HCEC 1CT (cell line): ENCODE measurements around the gene PKLR.
"Not testable (repeated sequence)": the region's sequence is repeated elsewhere in the genome, so short reads cannot be mapped to it uniquely, and the experiment has no call there.

Experiments used
- DNase-seq: peaks from one replicate; pipeline ENCODE4 v3.0.0-alpha.2; 2017

Gene PKLR

DNA sequence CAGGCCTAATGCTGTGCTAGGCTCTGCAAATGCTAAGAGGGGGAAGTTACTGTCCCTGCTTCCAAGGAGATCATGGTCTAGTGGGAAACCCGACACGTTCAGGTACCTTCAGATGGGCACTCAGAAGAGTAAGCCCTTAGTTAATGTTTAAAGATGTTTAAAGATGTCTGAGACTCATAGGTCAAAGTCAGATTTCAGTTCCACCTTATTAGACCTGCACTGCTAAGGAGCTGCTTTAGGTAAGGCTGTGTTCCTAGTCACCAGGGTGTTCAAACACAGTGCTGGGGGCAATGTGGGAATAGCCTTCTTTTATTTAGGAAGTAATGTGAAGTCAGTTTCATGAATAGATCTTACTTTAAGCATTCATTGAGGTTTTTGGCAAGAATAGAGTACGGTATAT is 15.7 kb upstream of the PKLR start:
- no peak for DNase-seq

DNA sequence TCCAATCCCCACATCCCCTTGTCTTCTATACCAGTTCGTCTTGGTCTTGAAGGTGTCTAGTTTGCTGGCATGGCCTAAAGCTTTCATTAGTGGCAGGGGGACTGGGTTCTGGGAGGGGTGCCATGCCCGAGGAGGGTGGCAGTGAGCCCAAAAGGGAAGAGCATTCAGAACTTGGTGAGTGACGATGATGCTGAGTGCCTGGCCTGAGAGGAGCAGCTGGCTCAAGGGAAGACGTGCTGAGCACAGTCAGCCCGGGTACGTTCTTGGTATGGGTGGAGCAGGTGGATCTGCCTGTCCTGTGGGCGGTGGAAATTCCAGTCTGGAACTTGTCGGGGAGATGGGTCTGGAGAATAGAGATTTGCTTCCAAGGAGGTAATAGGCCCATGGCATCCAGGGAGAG is 12.0 kb upstream of the PKLR start:
- no peak for DNase-seq

DNA sequence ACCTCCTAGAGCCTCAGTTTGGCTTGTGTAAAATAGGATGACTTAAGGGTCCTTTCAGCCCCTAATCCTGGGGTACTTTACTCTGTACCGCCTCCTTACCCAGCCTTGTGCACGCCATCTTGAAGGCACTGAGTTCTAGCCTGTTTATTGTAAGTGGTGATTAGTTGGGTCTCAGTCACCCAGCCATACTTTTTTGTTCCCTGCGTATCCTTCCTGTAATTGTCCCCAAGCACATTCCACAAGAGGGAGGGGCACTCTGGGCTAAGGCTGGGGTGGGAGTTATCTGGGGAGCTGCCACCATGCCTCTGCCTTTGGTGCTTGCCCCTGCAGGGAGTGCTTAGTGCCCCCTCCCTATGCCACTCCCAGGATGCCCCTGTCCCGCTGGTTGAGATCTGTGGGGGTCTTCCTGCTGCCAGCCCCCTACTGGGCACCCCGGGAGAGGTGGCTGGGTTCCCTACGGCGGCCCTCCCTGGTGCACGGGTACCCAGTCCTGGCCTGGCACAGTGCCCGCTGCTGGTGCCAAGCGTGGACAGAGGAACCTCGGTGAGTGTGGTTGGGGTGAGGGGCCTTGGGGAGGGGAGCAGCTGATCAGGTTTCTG is 8.3 kb upstream of the PKLR start:
- DNase-seq: peak; percentile 23

DNA sequence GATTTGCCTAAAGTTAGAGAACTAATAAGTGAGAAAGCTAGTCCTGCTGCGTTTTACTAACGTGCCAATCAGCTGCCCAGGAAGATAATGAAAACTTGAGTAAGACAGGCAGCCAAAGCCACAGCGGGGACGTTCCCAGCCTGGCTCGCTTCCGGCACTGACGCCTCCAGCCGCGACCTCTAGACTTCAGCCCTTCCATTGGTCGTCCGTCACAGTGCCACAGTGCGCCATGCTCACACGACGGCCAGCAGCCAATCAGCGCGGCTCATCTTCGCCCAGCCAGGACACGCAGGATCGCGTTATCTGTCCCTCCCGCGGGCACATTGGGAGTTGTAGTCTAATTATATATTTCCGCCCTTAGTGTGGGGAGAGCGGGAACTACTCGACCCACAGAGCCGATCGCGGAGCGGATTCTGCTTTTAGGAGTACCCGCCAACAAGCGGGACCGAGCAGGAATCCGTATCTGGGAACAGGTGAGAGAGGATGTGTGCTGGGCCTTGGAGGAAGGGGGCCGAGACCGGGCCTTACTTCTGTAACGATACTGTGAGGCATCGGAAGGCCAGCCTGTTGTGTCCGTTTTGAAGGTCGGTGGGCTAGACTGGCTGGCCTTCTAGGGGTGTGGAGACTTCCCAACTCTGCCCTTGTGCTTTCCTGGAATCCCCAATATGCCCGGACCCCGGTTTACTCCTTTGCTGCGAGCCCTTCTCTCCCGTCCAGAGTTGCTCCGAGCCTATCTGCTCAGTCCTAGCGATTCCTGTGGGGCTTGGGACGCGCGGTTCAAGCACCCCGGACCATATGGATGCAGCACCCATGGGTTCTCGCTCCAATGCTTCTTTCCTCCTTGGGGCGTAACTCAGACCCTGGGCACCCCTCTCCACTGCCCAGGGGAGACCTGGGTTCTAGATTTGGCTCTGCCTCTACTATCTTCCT is 7.5 kb upstream of the PKLR start, which contains the start of gene FDPS:
Gene FDPS (plus strand): TSS at position 374 of the 930 bp plus-strand sequence. CDS start 924 bp downstream, outside the sequence.
- peak; percentile 100 for DNase-seq

DNA sequence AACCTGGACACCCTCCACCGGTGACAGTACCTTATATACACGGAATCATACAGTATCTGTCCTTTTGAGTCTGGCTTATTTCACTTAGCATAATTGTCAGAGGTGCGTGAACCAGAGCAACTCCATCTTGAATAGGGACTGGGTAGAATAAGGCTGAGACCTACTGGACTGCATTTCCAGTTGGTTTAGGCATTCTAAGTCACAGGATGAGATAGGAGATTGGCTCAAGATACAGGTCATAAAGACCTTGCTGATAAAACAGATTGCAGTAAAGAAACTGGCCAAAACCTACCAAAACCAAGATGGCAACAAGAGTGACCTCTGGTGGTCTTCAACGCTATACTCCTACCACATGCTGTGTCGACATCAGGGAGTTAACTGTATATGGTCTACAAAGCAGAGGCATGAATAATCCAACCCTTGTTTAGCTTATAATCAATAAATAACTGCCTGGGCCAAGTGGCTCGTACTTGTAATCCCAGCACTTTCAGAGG is 6.1 kb upstream of the PKLR start:
- DNase-seq: peak; percentile 58

DNA sequence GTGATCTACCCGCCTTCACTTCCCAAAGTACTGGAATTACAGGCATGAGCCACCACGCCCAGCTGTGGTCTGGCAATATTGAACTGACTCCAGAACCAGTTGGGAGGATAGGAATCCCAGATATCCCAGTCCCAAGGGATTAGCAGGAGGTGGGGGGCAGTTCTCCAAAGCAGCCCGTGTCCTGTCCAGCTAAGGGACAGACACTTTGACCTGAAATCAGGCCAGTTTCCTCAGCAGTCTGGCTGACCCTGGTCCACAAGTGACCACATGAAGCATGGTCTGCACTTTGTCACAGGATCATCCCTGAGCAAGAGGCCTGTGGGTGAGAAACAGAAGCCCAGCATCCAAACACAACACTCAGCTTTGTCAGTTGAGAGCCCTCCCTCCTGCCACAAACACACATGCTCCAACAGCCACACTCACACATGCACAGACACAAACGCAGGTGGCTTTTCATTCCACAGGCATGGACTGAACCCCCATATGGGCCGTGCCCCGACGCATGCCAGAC is 4.7 kb upstream of the PKLR start:
- DNase-seq: no peak

DNA sequence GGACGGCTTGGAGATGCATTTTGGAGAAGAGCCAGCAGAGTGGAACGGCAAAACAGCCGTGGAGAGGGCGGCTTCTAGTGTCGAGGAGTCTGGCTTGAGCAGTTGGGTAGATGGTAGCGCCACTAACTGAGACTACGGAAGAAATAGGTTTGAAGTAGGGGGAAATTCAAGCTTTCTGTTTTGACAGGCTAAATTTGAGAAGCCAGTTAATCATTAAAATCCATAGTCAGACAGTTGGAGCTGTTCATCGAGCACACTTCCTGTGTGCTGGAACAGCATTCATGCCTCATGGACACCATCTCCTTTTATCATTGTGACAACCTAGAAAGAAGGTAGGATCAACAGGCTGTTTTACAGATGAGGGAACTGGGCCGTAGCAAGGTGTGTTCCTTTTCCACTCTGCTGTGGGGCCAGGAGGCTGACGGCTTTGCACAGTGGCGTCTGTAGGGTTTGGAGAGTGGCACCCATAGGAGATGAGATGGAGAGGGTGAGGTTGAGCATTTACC is 3.4 kb upstream of the PKLR start:
- DNase-seq: no peak

DNA sequence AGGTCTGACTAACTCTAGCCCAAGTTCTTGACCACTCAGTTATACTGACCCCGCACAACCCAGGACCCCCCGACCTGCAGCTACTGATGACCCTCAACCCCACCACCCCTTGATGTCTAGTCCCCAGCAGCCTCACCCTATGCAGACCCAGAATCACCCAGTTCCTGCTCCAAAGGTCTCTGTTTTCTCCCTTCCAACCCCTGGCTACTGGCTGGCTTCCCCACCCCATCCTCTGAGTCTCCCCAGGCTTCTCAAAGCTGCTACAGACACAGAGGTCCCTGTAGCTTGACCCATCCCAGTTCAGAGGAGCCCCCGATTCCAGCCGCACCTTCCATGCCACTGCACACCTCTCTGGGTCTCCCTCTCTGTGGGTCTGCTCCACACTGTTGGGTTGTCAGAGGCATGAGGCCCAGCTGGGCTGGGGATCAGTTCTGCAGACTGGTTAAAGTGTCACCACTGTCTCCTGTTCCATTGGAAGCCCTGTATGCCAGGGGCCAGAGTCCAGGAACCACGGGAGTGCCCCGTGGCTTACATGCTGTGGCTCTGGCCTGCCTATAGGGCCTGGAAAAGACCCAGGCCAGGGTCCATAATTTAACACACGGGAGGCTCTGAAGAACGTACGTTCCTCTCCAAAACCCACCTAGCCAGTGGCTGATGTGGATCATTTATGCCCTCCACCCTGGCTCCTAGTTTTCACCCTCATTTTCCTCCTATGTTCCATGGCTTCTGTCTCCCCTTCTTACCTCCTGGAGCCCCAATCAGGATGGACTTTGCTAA is 497 bp downstream of the PKLR start:
- DNase-seq: no peak

DNA sequence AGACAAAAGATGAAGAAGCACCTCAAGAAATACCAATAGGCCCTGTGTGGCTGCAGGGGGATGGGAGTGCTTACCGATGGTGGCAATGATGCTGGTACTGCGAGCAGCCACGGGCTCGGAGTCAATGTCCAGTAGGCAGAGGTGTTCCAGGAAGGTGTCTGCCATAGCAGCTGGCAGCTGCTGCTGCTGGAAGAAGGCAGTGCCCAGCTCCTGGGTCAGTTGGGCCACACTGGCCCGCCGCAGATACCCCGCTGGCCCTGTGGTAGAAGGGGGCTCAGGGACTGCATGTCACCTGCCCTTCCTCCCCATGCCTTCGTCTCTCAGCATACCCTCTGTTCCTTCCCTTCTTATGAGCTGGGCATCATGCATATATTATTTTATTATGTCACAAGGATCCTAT is 1.2 kb downstream of the PKLR start:
- no peak for DNase-seq

DNA sequence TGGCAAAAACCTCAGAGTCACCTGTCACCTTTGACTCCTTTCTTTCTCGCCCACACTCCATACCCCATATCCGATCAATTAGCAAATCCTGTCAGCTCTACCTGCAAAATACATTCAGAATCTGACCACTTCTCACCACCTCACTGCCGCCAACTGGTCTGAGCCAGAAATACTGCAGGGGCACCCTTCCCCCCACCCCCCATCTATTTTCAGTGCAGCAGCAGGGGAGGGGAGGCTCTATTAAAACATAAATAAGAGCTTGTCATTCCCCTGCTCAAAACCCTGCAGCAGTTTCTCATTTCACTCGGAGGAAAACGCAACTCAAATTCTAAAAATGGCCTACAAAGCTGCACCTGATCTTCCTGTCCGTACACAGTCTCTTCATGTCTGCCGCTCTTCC is 3.9 kb downstream of the PKLR start:
- no peak for DNase-seq

DNA sequence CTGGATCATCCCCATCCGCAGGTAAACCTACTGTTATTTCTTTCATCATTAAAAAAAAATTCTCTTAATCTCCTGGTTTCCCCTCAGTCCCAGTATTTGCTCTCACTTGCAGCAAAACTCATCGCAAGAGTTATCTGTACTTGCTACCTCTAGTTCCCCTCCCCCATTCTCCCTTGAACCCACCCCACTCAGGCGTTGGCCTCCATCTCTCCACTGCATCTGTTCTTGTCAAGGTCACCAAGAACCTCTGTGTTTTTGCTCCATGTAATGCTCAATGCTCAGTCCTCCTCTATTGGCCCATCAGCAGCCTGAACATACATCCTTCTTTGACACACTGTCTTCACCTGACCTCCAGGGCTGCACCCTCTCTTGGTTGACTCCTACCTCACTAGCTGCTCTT is 4.6 kb downstream of the PKLR start:
- DNase-seq: no peak

DNA sequence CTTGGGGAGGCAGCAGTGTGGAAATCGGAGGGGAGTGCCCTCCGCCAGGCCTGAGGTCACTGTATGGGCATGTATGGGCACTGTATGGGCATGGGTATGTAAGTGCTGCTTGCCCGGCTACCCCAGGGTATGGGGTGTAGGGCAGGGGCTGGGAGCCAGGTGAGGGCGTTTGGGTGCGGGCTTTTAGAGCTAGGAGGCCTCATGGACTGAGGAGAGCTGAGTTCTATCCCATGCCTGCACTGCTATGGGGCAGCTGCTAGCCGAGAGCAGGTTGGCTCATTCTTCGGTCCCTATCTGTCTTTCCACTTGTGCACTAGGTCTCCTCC is 5.3 kb downstream of the PKLR start:
- no peak for DNase-seq

DNA sequence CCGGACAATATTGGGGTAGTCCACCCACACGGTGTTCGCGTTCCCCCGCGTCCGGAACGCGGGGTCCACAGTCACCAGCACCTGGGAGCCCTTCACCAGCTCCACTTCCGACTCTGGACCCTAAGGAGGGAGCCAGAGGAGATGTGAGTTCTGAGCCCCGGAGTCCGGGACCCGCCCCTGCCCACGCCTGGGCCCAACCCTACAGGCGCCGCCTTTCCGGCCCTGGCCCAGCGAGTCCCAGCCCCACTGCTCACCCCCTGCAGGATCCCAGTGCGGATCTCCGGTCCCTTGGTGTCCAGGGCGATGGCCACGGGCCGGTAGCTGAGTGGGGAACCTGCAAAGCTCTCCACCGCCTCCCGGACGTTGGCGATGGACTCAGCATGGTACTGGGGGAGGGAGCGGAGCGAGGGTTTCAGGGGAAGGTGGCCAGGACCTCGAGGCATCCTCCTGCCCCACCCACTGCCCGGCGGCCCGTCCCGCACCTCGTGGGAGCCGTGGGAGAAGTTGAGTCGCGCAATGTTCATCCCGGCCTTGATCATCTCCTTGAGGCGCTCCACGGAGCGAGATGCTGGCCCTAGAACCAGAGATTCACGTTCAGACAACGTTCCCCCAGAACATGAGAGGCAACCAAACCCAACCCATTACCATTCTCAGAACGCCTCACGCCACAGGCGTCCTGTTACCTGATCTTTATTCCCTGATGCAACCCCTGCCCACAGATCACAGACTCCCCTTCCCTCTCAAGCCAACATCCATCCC is 5.9 kb downstream of the PKLR start:
- no peak for DNase-seq

DNA sequence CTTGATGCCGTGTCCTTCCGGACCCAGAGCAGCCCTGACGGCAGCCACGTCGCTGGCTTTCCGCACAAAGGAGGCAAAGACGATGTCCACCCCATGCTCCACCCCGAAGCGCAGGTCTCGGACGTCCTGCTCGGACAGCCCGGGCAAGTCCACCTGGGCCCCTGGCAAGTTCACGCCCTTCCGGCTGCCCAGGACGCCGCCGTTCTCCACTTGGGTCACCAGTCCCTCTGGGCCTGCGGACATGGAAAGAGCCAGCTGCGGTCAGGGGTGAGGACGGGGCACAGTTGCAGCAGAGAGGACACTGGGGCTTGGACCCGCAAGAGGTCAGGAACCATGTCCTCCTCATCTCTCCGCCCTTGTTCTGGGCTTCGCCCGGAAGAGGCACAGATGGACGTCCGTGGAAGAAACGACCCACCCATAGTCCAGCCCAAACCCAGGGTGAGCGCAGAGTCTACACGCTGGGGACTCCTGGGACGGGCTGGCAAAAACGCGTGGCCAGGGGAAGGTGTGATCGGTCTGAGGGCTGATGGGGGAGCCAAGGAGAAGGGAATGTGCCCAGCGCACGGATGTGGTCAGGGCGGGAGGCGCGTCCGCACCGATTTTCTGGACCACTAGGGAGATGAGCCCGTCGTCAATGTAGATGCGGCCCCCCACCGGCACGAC is 6.6 kb downstream of the PKLR start:
- DNase-seq: no peak

DNA sequence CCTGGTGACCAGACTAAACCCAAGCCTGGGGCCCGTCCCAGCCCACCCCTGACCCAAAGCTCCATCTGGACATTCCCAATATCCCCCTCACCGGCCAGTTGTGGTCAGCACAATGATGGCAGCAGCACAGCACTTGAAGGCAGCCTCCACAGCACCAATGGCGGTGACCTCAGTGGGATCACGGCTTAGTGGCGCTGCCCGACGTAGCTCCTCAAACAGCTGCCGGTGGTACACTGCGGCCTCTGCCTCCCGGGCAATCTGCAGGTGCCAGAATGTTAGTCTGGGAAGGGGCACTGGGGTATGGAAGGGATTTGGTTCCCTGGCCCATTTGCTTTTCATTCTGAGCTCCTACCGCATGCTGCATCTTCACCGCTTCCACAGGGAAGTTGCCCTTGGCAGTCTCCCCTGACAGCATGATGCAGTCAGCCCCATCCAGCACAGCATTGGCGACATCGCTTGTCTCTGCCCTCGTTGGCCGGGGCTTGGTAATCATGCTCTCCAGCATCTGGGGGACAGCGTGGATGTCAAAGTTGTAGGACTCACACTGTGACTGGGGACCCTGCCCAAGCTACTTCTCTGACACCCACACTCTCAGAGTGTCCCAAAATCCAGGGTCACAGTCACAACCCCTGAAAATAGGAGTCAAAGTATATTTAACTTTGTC is 8.0 kb downstream of the PKLR start:
- no peak for DNase-seq

DNA sequence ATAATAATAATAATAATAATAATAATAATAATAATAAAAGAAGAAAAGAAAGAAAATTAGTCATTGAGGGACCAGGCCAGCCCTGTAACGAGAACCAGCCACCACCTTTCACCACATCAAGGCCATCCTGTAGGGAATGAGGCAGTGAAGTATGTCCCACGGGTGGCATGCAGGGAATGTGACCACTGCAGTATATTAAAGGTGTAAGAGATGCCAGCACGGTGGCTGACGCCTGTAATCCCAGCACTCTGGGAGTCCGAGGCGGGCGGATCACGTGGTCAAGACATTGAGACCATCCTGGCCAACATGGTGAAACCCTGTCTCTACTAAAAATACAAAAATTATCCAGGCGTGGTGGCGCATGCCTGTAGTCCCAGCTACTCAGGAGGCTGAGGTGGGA is 10.2 kb downstream of the PKLR start:
- DNase-seq: not testable (repeated sequence)

DNA sequence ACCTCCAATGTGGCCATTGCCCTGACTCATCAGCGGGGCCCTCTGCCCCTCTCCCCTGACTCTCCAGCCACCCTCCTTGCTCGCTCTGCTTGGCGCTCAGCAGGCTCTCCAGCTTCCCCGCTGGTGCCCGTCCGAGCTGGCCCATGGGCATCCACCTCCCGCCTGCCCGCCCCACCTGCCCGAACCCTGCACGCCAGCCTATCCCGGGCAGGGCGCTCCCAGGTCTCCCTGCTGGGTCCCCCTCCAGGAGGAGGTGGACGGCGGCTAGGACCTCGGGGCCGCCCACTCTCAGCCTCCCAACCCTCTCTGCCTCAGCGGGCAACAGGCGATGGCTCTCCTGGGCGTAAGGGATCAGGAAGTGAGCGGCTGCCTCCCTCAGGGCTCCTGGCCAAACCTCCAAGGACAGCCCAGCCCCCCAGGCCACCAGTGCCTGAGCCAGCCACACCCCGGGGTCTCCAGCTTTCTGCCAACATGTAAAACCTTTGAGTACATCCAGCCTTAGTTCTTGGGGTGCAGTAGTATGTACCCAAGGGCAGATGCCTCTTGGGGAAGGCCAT is 13.2 kb downstream of the PKLR start:
- DNase-seq: no peak

DNA sequence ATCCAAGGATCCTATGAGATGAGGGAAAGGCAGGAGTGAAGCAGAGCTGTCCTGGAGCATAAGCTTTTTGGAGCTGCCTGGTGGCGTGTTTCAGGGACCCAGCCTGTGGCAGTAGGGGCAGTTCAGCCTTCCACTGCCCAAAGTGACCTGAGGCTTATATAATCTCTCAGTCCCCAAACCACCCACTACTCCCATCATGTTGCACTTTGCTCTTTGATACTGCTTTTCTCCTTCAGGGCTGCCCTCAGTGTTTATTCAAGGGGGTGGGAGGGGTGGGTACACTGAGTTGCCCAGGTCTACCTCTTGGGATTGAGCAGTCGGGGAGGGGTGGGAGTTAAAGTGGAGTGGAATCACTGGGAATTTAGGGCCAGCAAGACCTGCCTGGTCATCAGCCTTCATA is 14.7 kb downstream of the PKLR start:
- DNase-seq: no peak

DNA sequence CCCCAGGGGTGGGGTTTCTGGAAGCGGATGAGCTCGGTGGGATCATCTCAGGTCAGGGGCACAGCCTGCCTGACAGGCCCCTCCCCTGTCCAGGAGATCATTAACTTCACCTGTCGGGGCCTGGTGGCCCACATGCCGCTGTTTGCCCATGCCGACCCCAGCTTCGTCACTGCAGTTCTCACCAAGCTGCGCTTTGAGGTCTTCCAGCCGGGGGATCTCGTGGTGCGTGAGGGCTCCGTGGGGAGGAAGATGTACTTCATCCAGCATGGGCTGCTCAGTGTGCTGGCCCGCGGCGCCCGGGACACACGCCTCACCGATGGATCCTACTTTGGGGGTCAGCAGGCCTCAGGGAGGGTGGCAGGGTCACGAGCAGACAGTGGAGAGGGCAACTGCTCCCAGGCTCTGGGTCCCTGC is 15.6 kb downstream of the PKLR start:
- DNase-seq: no peak

DNA sequence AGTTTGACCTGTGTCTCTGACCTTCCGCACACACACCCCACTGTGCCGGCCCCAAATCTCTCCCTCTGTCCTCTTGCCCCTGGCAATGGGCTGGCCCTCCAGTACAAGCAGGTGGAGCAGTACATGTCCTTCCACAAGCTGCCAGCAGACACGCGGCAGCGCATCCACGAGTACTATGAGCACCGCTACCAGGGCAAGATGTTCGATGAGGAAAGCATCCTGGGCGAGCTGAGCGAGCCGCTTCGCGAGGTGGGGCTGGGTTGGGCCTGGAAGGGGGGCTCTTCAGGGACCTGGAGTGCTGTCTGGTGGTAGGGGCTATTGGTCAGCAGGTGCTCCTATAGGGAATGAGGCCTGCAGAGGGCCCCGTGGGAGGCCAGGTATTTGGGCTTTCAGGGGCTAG is 16.2 kb downstream of the PKLR start:
- DNase-seq: no peak

DNA sequence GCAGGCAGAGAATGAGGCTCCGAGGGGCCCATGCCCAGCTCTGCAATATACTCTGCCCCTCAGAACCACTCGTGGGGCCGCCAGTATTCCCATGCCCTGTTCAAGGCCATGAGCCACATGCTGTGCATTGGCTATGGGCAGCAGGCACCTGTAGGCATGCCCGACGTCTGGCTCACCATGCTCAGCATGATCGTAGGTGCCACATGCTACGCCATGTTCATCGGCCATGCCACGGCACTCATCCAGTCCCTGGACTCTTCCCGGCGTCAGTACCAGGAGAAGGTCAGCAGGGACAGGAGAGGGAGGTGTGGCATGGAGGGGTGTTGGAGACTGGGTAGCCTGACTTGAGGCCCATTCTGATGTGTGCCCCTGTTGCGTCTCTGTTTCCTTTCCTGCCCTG is 16.8 kb downstream of the PKLR start:
- DNase-seq: no peak
